HL-60 (cell line): ENCODE data around the gene SLC26A1.

Experiments used
- SPI1 ChIP-seq: IDR thresholded peaks from 2 replicates; pipeline ENCODE4 v1.6.1; 2012; ENCODE audit warnings: low read depth, mild to moderate bottlenecking, borderline replicate concordance
- TF ChIP-seq, protein P1 (sequence below): IDR thresholded peaks from one replicate; pipeline ENCODE4 v1.5.1; 2011; ENCODE audit warnings: low read length, control low read depth, inconsistent platforms; ENCODE audit not compliant: insufficient read depth

DNA sequence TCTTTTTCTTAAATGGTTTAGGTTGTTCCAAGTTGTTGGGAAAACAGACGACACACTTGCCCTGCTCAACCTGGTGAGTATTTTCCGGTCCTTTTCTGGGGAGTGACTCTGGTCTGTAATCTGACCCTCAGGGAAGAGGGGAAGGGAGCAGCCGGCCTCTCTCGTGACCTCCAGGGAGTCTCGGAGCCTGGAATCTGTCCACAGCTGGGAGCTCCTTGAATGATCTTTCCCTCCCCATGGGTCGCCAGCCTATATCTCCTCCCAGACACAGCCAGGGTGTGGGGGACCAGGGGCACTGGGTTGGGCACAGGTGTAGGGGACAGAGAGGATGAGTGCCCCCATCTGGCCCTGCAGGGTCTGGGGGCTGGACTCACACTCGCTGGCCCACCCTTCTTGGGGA, 42.0 kb downstream of the SLC26A1 start:
- TF ChIP-seq SPI1 = no peak
- TF ChIP-seq, protein P1, sequence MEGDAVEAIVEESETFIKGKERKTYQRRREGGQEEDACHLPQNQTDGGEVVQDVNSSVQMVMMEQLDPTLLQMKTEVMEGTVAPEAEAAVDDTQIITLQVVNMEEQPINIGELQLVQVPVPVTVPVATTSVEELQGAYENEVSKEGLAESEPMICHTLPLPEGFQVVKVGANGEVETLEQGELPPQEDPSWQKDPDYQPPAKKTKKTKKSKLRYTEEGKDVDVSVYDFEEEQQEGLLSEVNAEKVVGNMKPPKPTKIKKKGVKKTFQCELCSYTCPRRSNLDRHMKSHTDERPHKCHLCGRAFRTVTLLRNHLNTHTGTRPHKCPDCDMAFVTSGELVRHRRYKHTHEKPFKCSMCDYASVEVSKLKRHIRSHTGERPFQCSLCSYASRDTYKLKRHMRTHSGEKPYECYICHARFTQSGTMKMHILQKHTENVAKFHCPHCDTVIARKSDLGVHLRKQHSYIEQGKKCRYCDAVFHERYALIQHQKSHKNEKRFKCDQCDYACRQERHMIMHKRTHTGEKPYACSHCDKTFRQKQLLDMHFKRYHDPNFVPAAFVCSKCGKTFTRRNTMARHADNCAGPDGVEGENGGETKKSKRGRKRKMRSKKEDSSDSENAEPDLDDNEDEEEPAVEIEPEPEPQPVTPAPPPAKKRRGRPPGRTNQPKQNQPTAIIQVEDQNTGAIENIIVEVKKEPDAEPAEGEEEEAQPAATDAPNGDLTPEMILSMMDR = no peak
